Body of pancreas (tissue), 4 donors: Measurements from ENCODE around the gene SPATA13. TPM values are rescaled to one million over a fixed set of nuclear protein-coding genes. Genes with fewer than 3 reads are reported as not detected.
A peak's percentile ranks its signal among the peaks of the same experiment; 100 is the strongest.

Source experiments
- ATAC-seq: fragments of 150-250 bp; one replicate; pipeline ENCODE4 v1.9.1; 2016
- DNase-seq, 4 donors: peaks; one replicate each; pipeline ENCODE4 v3.0.0-alpha.2; 2019
- H3K27ac ChIP-seq, 4 donors: fragments of 200-600 bp; sonication (generic); 1 replicate in 3 of 4; 2 replicates in 1 of 4; pipeline versions ENCODE4 v1.5.1 to v1.6.1; 2016 to 2019; ENCODE audit warnings: mild to moderate bottlenecking in 1 of 4, mixed read lengths in 1 of 4, moderate library complexity in 1 of 4
- H3K27me3 ChIP-seq, 2 donors: fragments of 200-600 bp; sonication (generic); one replicate each; pipeline ENCODE4 v1.6.0; 2016; ENCODE audit warnings: mild to moderate bottlenecking in 1 of 2
- H3K36me3 ChIP-seq, 2 donors: fragments of 200-600 bp; sonication (generic); replicated peaks in 1 of 2; 2 replicates each; pipeline ENCODE4 v1.5.1; 2016; ENCODE audit warnings: low read depth in 2 of 2; ENCODE audit not compliant: insufficient read depth in 1 of 2
- H3K4me1 ChIP-seq: fragments of 200-600 bp; sonication (generic); one replicate; pipeline ENCODE4 v1.6.0; 2016
- H3K4me3 ChIP-seq, 2 donors: fragments of 200-600 bp; sonication (generic); 1 replicate in 1 of 2; 2 replicates in 1 of 2; pipeline ENCODE4 v1.5.1; 2016 to 2019
- H3K9me3 ChIP-seq, 3 donors: fragments of 200-600 bp; sonication (generic); 1 replicate in 2 of 3; 2 replicates in 1 of 3; pipeline ENCODE4 v1.5.1; 2016
- CTCF ChIP-seq, 7 experiments: fragments of 450-650 bp in 4 of 7; fragments of 200-600 bp in 3 of 7; sonication (generic) in 3 of 7; IDR thresholded peaks; one replicate each; pipeline ENCODE4 v1.5.1; 2016 to 2019; ENCODE audit warnings: antibody characterized with exemption in 7 of 7
- POLR2A ChIP-seq, 3 donors: fragments of 450-650 bp; IDR thresholded peaks; one replicate each; pipeline ENCODE4 v1.6.1; 2016; ENCODE audit warnings: antibody characterized with exemption in 3 of 3, mild to moderate bottlenecking in 2 of 3
- WGBS, 2 donors: methylation state at CpG; one replicate each; pipeline ENCODE4 v1.1.5; 2017; 5-methylcytosine and 5-hydroxymethylcytosine counted together
- intact Hi-C: fragments of 100-400 bp; cut with DNase I; formaldehyde crosslinking; loops from one replicate; pipeline ENCODE4 v1.15.1; 2023
- total RNA-seq, 2 donors: library from RNA; depleted of rRNA; stranded (reverse); fragments of >200 nt; gene quantifications; one replicate each; pipeline ENCODE4 v1.1.0, GENCODE V29; 2016

Gene SPATA13
- total RNA-seq, 2 donors from 2014 or later, result 83.3 to 359 TPM

DNA sequence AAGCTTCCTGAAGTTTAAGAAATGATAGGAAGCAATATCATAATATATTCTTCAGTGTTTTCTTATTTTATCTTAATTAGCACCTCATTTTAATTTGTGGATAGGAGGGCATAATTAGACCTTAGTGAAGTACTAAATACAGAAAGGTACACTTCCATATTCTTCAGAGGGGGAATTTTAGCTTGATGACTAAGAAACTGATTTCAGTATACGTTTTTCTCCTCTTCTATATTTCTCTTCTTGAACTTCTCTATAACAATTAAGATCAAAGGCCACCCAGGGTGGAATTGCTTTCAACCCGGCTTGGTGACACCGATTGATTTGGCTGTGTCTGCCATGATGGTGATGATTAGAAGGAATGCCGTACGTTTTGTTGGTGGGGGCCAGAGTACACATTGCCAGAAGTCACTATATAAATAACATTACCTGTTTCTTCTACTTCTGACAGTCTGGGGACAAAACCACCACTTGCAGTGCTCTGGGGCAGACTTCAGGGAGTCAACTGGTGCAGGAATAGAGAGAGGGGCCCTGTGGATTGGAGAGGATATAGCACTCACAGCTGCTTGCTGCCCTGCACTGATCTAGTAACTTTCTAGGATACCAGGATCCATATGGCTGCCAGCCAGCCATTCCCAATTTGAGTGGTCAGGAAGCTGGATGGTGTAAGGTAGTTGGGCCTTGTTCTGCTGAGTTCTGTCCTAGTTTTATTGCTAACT lies 73.8 kb downstream of the SPATA13 start:
- ATAC-seq (no peak), DNase-seq (no peak)
- Histone ChIP-seq H3K27me3 (no peaks in the 10 kb centered on the region), H3K4me3 (no peak overlapping the region), H3K9me3 (no peaks in the 10 kb centered on the region), H3K4me1 (peaks cover 72% of the 10 kb centered on the region), H3K36me3 (no peaks in the 10 kb centered on the region), H3K27ac (peak overlapping the region in 1 of 4 donors; percentile 2)
- intact Hi-C loops, result no loop called here
- TF ChIP-seq POLR2A (IDR thresholded peaks at IDR 0.05) (no peak), CTCF (IDR thresholded peaks at IDR 0.05) (no peak)
- 29 to 31% methylated on average over 5 of the region's 5 CpGs for WGBS, 2 donors

DNA sequence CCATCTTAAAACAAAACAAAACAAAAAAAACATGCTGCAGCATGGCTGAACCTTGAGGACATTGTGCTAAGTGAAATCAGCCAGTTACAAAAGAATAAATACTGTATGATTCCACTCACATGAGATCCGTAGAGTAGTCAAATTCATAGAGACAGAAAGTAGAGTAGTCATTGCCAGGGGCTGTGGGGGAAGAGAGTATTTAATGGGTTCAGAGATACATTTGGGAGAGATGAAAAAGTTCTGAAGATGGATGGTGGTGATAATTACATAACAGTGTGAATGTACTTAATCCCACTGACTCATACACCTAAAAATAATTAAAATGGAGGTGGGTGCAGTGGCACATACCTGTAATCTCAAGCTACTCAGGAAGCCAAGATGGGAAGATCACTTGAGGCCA lies 76.8 kb downstream of the SPATA13 start:
- 81 to 94% methylated on average over 1 of the region's 1 CpG for WGBS, 2 donors
- Histone ChIP-seq H3K4me1 (peaks cover 79% of the 10 kb centered on the region), H3K27ac (no peak overlapping the region), H3K9me3 (no peaks in the 10 kb centered on the region), H3K27me3 (no peaks in the 10 kb centered on the region), H3K36me3 (no peaks in the 10 kb centered on the region), H3K4me3 (no peak overlapping the region)
- no peak for TF ChIP-seq POLR2A (IDR thresholded peaks at IDR 0.05)
- no peak for TF ChIP-seq CTCF (IDR thresholded peaks at IDR 0.05)
- no peak for ATAC-seq
- intact Hi-C loops, result no loop called here
- DNase-seq, result no peak

DNA sequence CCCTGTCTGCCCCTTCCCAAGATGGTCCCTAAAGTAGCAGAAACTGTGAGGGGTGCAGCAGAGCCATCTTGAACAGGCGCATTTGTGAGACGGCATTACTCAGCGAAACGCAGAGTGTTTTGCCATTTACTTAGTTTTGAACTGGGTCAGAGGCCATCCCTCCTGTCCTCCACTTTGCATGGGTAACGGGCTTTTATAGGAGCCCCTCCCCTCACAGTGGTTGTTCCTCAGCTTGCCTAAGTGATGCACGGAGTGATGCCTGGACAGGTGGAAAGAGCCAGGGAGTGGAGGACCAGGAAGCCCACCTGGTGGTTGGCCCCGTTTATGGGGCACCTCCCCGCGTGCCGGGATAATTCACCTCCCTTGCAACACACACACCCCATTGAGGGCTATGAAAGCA lies 80.8 kb downstream of the SPATA13 start:
- WGBS, 2 donors, result 95 to 97% methylated on average over 10 of the region's 10 CpGs
- ATAC-seq, result no peak
- no peak overlapping the region for H3K4me3 ChIP-seq
- H3K4me1 ChIP-seq, result peaks cover 65% of the 10 kb centered on the region
- no peaks in the 10 kb centered on the region for H3K27me3 ChIP-seq
- DNase-seq, result no peak
- H3K36me3 ChIP-seq, result no peaks in the 10 kb centered on the region
- no peak for TF ChIP-seq CTCF (IDR thresholded peaks at IDR 0.05)
- TF ChIP-seq POLR2A (IDR thresholded peaks at IDR 0.05), result no peak
- no peak overlapping the region for H3K27ac ChIP-seq
- intact Hi-C loops, result no loop called here
- H3K9me3 ChIP-seq, result no peaks in the 10 kb centered on the region

DNA sequence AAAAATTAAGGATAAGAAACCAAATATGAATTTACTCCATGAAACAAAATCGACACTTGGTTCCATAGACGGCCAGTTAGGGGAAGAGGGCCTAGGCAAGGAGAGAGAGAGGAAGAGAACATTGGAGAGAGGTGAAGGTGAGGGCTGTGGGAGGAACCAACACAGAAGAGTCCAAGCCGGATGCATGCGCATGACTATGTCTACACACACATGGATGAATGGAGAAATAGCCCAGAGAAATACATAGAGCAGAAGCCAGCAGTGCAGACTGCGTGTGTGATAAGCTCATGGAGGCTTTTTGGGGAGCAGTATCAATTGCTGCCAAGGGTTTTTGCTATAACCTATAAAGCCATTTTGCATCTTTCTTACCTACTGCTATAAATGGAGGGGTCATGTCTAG lies 81.6 kb downstream of the SPATA13 start:
- Histone ChIP-seq H3K27me3 (no peaks in the 10 kb centered on the region), H3K4me3 (no peak overlapping the region), H3K36me3 (no peaks in the 10 kb centered on the region), H3K27ac (peak overlapping the region in 1 of 4 donors; percentile 5), H3K4me1 (peaks cover 66% of the 10 kb centered on the region), H3K9me3 (no peaks in the 10 kb centered on the region)
- TF ChIP-seq CTCF (IDR thresholded peaks at IDR 0.05), result no peak
- TF ChIP-seq POLR2A (IDR thresholded peaks at IDR 0.05), result no peak
- intact Hi-C loops, result no loop called here
- ATAC-seq (no peak), DNase-seq (no peak)
- WGBS, 2 donors, result 86% methylated on average over 5 of the region's 5 CpGs

DNA sequence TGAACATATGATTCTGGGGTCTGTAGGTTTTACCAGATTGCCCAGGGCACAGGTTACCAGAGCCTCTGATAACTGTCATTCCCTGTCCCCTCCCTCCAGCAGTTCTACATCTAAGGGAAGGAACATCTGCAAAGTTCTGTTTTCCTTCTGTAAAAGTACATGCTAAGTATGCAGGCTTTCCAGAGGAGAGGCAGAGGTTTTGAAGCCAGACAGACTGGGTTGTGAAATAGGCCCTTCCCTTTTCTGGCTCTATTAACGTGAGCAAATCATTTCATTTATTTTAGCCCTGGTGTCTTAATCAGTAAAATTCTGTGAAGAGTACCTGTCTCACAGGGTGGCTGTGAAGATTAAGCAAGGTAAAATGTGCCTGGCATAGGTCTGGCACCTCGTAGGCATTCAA lies 82.8 kb downstream of the SPATA13 start:
- ATAC-seq, result no peak
- WGBS, 2 donors, result 59 to 69% methylated on average over 2 of the region's 2 CpGs

More for the DNA sequence above, 82.8 kb downstream of the SPATA13 start:
- no peak overlapping the region for H3K4me3 ChIP-seq
- no peak for DNase-seq
- H3K4me1 ChIP-seq, result peaks cover 59% of the 10 kb centered on the region
- H3K36me3 ChIP-seq, result no peaks in the 10 kb centered on the region
- H3K27ac ChIP-seq, result no peak overlapping the region
- TF ChIP-seq CTCF (IDR thresholded peaks at IDR 0.05), result no peak
- TF ChIP-seq POLR2A (IDR thresholded peaks at IDR 0.05), result no peak
- no peaks in the 10 kb centered on the region for H3K27me3 ChIP-seq
- intact Hi-C loops, result no loop called here
- H3K9me3 ChIP-seq, result no peaks in the 10 kb centered on the region
